ENCODE measurements around the gene PLPP6. TPM values are rescaled to one million over a fixed set of nuclear protein-coding genes. Genes with fewer than 3 reads are reported as not detected.

PLPP6 gene
- total and polyA plus RNA-seq, 2 of the 8 experiments (the other 6 are each of a cell fraction or from before 2014, with no cell fraction given) = 11.8 to 13.3 TPM

- TF ChIP-seq EP300 (IDR thresholded peaks at IDR 0.05; ENCODE audit: borderline replicate concordance in 1 of 2, low read depth in 2 of 2, low read length in 2 of 2) (no peak), POLR2AphosphoS5 (IDR thresholded peaks at IDR 0.05; ENCODE audit: low read depth, low read length) (no peak)
Measured at GRCh38 chr9:4662989-4663792, 1.1 kb downstream of the PLPP6 start (continued).

All from H1 (cell line).